NCI-H2081 (cell line): Measurements from ENCODE around the gene LRRC56.

Experiments
- DNase-seq, 2 experiments: peaks; one replicate each; lab custom pipeline; 2025; lab: John Stamatoyannopoulos, UW

The LRRC56 gene

DNA sequence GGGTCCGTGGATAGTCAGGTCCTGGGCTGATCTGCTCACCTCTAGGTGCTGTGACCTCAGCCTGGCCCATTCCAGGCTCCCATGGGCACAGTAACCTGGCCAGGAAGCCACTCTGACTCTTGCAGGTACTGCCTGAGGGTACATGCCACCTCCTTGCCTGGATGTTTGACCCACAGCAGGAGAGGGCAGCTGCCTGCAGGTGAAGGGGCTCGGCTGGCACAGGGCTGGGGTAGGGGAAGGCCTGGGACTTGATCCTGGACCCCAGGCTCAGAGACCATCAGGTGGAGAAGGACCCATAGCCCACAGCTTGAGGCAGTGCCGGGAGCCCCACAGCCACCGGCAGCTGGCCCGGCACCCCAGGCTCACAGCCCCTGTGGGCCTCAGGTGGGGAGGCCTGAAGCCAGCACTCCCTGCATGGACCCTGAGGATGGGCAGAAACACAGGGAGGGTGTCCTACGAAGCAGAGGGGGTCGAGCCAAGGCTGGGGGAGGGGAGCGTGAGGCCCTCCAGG lies 2.7 kb downstream of the LRRC56 start:
- no peak for DNase-seq

DNA sequence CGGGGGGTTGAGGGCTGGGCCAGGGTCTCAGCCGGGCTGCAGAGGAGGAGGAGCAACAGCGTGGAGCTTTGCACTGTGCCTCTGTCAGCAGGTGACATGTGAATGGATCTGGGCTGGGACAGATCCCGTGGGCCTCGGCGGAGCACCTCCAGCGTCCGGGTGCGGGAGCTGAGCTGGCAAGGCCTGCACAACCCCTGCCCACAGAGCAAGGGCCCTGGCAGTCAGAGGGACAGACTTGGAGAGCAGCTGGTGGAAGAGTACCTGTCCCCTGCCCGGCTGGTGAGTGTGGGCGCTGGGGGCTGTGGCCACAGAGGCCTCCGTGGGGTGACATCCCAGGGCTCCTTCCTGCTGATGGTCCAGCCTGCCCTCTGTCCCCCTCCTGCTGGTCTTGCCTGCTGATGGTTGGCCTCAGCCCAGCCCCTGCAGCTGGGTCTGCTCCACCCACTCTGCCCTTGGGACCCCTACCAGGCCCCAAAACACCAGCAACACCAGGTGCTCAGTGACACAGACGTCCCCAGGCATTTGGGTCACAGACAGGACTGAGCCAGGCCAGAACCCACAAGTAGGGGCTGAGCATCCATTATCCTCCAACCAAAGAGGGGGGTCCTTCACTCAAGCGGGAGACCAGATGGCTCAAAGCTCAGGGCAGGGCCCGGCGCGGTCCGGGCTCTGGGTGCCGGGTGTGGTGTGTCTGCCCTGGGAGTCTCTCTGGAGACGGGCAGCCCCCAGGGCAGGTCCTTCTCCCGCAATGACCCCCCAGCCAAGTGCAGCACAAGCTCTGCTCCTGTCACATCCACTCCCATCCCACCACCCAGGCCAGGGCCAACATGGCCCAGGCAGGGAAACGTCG lies 3.5 kb downstream of the LRRC56 start:
- no peak for DNase-seq

DNA sequence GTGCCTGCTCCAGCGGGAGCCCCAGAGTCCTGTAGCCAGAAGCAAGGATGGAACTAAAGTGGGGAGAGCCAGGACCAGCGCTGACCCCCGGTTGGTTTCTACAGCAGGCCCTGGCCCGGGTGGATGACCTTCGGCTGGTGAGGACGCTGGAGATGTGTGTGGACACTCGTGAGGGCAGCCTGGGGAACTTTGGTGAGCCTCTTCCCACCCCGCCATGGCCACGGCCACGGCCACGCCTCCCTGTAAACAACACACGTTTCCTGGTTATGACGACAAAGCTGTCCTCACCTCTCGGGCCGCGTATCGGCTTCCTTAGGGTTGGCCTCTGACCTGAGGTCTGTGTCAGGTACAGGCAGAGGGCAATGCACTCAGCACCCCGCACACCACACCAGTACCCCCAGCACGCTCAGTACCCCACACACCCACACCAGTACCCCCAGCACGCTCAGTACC lies 4.1 kb downstream of the LRRC56 start:
- DNase-seq: no peak

DNA sequence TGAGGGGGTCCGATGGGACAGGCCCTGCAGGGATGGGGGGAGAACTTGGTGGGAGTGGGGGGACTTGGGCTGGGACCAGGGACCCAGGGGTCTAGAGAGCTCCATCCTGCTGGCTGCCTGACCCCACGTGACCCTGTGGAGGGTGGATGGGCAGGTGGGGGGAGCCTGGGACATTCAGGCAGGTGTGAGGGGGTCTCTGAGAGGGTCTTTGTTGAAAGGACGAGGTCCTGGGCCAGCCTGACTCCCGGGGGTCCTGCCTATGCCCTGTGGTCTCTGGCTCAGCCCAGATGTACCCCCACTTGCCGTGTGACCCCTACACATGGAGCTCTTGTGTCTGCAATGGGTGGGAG lies 7.5 kb downstream of the LRRC56 start:
- no peak for DNase-seq

DNA sequence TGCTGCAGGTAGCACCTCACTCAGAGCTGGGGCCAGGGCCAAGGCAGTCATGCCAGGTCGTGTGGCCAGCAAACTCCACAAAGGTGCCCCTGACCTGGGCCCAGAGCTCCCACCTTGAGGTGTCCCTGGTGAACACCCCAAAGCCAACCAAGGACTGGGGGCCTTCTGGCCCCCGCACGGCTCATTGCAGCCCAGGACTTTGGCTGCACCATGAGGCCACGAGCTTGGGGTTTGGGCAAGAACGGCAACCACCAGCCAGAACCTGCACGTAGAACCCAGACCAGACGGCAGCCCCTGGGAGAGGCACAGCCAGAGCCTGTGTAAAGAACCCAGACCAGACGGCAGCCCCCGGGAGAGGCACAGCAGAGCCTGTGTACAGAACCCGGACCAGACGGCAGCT lies 7.8 kb downstream of the LRRC56 start:
- no peak for DNase-seq

DNA sequence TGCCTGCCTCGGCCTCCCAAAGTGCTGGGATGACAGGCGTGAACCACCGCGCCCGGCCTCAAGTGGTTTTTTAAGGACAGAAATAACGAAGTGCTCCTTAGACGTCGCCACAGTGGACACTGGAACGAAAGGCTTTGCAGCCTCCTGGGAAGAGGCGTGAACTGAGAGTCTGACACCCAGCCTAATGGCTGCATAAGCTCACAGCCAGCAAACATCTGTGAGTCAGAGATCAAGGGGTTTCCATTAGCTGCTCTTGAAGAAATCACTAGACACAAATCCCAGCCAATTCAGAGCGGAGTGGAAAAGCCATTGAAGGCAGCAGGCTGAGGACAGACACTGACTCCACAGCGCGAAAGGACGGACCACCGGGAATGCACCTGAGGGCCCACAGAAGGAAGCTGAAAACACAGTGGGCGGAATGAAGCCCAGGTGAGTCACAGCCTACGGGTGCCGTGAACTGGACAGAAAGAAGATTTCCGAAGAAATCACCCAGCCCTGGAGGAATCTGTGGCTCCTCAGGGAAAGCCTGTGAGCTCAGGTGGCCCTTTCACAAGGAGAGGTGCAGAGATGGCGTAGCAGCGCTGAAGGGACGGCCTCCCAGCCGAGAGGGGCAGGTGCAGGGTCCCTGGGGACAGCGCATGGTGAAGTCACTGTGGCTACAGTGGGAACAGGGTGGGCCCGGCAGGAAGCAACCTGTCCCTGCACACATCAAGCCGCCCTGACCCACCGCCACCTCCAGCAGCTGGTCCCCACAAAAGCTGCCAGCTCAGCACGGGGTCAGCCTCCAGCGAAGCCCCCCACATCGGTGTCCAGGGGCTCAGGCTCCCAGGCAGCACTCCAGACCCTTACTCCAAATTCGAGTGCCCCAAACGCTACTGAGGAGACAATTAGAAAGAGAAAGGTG lies 11.6 kb downstream of the LRRC56 start:
- no peak for DNase-seq

DNA sequence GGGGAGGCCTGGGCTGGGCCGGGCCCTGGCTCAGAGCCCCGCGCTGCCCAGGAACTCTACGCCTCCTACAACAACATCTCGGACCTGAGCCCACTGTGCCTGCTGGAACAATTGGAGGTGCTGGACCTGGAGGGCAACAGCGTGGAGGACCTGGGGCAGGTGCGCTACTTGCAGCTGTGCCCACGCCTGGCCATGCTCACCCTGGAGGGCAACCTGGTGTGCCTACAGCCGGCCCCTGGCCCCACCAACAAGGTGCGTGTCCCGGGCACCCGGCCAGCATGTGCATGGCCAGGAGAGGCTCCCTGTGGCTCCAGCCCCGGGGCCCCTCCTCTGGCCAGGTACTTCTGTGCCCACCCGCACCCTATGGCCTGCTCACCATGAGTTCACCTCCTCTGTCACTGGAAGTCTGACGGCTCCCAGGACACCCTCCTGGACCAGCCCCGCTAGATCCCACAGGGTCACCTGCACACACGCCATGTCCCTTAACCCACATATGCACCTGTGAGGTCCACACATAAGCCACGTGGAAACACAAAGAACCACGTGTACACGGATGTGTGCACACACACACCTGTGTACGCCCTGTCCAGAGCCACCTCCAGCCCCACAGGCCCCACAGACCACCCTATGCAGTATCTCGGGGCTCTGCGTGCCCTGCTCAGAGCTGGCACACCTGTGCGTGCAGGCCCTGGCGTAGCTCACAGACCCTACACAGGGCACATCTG lies 12.9 kb downstream of the LRRC56 start:
- DNase-seq: no peak

DNA sequence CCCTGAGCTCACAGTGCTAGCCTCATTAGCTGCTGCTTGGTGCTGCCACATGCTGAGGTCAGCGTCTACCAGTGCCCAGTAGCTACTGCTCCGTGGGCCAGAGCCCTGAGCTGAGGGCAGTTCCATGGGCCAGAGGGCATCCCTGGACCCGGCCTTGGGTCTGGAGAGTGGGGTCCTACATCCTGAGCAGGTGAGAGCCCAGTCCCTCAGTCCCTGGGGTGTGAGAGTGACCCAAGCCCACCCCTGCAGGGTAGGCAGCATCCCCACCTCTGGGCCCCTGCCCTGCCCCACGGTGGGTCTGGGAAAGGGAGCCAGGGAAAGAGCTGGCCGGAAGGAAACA lies 13.4 kb downstream of the LRRC56 start:
- DNase-seq: no peak

DNA sequence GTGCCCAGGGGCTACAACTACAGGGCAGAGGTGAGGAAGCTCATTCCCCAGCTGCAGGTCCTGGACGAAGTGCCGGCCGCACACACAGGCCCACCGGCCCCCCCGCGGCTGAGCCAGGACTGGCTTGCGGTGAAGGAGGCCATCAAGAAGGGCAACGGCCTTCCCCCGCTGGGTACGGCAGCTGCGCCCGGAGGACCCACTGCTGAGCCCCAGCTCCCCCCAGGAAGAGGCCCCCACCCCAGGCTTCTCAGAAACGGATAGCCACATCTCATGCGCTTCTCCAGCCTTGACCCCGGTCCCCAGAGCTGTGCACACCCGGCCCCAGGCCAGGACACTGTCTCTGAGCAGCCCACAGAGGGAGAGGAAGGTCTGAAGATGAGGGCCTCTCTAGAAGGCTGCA lies 13.8 kb downstream of the LRRC56 start:
- DNase-seq: no peak

DNA sequence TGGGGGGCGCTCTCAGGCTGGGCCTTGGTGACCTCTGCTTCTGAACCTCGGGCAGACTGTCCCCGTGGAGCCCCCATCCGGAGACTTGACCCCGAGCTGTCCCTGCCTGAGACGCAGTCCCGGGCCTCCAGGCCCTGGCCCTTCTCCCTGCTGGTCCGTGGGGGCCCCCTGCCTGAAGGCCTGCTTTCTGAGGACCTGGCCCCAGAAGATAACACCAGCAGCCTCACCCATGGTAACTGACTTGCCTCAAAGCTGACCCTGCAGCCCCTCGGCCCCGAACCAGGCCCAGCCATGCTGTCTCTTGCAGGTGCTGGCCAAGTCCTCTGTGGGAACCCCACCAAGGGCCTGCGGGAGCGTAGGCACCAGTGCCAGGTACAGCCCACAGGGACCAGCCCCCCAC lies 14.3 kb downstream of the LRRC56 start:
- DNase-seq: no peak

DNA sequence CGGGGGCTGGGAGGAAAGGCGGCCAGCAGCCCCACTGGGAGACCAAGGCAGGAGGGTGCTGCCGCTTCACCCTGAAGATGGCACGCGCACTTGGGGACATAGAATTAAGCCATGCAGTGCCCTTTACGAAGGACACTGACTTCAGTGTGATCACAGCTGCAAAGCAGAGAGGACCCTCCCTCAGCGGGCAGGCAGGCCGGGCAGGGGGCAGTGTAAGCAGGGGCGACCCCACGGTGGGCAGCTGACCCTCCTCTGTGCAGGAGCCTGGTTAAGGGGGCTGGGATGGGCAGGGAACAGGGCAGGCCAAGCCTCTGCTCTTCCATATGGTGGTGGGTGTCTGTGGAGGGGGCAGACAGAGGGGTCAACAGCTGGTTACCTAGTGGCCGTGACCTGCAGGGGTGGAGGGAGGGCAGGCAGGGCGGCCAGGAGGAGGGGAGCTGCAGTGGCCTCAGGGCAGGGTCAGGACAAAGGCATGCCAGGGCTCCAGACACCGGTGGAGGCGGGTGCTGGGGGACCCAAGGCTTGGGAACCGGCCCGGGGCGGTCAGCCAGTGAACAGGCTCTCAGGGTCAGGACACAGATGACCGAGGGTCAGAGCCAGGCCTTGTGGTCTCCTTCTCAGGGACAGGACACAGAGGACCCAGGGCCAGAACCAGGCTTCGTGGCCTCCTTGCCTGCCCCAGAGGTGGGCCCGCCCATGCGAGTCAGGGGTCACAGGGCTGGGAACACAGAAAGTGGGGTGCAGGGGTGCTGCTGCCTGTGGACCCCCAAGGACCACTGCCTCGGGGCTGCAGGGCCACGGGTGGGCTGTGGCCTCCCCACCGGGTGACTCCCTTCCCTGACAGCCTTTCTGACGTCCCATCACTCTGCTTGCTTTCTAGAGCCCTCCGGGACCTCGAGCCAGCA lies 16.0 kb downstream of the LRRC56 start:
- no peak for DNase-seq

DNA sequence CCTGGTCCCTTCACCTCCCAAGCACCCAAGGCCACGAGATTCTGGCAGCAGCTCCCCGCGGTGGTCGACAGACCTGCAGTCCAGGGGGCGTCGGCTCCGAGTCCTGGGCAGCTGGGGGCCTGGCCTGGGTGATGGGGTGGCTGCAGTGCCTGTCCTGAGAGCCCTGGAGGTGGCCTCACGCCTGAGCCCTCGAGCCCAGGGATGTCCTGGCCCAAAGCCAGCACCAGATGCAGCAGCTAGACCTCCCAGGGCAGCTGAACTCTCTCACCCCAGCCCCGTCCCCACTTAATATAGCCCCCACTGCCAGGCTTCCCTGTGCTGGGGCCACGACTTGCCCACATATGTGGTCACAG lies 16.6 kb downstream of the LRRC56 start:
- no peak for DNase-seq

DNA sequence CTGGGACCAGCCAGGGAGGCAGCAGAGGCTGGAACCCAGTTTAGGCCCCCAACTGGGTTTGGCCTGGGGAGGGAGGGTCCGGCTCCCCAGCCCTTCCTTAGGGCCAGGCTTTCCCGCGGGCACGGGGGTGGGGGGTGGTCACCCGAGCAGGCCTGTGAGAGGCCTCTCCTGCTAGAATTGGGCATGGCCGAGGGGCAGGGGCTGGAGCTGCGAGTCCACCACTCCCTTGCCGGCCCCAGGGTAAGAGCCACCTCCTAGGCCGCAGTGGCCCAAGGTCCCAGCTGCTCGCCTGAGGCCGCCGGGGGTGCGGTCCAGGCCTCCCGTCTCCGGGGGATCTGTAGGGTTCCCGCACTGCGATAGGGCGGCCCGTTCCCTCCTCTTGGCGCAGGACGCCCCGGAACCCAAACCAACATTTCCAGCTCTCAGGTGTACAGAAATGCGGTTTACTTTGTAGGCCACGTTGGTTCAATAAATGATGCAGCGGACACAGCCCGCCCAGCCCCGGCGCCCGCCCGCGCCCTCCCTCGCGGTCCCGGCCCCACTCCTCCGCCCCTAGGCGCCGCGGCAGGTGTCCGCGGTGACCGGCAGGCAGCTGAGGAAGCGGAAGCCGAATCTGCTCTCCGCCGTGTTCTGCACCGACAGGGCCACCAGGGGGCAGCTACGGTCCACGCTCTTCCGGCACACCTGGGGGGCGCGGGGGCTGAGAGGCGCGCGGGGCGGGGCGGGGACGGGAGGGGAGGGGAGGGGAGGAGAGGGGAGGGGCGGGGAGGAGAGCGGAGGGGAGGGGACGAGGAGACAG lies 17.3 kb downstream of the LRRC56 start:
- peak; percentile 92 to 93 for DNase-seq

DNA sequence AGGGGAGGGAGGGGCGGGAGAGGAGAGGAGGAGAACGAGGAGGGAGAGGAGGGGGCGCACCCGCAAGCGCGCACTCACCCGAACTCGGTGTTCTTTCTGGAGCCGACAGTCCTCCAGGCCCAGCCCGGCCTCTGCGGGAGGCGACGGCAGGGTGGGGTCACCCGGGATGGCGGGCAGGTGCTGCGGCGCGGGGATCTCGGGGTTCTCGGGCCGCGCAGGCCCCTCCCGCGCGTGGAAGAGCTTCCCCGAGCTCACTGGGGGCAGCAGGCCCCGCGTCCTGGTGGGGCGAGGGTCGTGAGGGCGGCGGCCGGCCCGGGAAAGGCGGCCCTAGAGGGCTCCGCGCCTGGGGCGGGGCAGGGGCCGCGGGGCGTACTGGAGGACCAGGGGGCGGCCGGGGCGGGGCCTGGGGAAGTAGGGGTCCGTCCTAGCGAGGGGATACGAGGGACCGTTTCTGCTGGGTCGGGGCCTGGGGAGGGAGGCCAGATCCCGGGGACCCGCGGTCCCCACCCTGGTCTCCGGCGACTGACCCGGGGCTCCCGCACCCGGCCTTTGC lies 18.0 kb downstream of the LRRC56 start:
- DNase-seq: no peak

DNA sequence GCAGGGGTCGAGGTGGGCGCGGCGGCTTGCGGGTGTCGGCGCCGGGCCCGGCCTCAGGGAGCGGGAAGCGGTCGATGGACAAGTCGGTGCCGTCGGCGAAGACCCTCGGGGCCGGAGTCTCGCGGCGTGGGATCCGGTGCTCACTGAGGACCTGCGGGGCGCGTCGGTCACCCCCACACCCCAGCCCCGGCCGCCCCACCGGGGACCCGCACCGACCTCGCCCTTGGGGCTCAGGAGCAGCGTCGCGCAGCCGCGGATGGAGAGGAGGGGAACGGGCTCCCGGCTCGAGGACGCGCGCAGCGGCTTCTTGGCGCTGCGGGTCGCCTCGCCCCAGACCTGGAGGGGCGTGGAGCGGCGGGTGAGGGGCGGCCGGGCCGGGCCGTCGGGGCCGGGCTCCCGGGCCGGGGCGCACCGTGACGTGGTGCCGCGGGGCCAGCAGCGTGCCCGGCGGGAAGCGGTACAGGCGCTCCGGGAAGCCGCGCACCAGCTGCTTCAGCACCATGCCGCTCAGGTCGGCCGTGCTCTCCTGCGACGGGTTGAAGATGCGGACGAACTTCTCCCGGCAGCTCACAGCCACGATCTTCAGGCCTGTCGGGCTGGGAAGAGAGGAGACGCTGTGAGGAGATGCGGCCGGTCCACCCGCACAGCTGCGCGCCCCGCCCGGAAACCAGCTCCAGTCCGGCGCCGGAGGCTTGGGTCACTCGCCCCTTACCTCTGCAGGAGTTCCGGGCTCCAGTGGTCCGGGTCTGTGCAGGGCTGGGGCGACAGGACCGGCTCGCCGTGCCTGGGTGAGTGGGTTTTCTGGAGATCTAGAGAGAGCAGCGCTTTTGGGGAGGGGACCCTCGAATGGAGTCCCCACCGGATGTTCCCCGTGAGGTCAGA lies 18.7 kb downstream of the LRRC56 start:
- DNase-seq: peak in 1 of 2 experiments; percentile 43

DNA sequence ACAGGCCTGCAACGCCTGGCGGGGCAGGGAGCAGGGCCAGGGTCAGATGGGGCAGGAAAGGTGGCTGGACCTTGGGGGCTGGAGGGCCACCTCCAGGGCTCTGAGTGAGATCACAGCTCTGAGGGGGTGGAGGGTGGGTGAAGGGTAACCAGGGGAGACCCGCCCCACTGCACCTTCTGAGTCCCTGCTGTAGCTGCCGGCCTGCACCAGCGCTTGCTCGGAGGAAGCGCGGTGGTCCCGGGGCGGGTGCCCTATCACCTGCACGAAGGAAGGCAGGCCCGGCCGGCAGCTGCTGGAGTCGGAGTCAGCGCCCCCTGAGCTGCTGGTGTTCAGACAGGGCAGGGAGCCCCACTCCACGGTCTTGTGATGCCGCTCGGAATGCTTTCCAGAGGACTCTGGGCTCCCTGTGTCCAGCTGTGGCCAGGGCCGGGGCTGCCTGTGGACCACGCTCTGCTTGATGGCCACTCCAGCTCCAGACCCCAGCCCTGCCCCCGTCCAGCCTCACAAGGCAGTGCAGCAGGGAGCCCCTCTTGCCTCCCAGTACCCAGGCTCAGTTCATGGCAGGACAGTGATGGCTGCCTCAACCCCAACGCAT lies 19.4 kb downstream of the LRRC56 start:
- DNase-seq: no peak

DNA sequence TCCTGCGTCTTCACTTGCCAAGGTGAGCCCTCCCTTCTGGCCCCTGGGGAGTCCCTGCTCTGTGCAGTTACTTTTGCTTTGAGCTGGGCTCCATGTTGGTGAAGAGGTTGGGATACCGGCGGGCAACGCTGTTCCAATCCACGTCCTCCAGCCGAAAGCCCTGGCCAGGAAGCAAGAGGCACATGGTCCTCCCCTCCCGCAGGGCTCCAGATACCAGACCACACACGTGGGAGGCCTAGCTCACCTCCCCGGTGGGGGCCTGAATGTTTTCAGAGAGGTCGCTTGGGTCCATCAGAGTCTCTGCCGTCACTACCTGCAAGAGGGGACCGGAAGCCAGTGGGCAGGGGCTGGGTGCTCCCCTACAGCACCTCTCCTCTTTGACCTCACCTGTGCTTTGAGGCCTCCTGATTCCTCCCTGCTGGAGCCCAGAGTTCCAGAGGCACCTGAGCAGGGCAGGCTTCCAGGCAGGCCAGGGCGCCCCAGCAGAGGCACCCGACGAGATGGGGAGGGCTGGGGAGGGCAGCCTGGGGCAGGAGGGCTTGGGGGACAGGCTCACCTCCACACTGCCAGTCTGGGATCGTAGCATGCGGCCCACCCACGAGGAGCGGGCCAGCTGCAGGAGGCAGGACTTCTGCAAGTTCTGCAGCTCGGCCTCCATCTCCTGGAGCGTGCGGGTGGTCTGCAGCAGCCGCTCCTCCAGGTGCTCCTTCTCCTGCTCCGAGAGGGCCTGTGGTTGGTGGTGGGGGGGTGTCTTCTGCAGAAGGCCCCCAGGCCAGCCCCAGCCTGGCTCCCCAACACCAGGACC lies 20.2 kb downstream of the LRRC56 start:
- DNase-seq: no peak

DNA sequence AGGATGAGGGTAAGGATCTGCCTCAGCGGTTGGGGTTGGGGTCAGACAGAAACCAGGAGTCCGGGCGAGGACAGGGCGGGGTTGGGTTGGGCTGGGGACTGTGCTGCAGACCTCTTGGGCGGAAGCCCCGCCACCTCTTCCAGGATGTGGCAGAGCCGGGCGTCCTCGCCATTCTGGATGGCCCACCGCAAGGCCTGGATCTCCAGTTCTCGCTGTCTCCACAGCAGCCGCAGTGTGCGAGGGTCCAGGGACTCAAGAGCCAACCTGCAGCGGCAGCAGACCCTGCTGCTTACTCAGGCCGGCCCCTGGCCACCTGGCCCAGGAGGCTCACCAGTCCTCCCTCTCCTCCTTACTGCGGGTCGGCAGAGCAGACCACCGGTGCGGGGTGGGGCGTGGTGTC lies 21.2 kb downstream of the LRRC56 start:
- no peak for DNase-seq
